ENCODE results near the gene RADIL. TPM values are rescaled to one million over a fixed set of nuclear protein-coding genes. Genes with fewer than 3 reads are reported as not detected.

The RADIL gene
- total RNA-seq, 1 donor from 2014 or later: 0.73 TPM

- no peak for DNase-seq (ENCODE audit: low read depth, low spot score)
Measured at GRCh38 chr7:4882169-4883032, 1.1 kb downstream of the RADIL start.

- DNase-seq (ENCODE audit: low read depth, low spot score): no peak
Measured at GRCh38 chr7:4880218-4880617, 3.3 kb downstream of the RADIL start.

DNA sequence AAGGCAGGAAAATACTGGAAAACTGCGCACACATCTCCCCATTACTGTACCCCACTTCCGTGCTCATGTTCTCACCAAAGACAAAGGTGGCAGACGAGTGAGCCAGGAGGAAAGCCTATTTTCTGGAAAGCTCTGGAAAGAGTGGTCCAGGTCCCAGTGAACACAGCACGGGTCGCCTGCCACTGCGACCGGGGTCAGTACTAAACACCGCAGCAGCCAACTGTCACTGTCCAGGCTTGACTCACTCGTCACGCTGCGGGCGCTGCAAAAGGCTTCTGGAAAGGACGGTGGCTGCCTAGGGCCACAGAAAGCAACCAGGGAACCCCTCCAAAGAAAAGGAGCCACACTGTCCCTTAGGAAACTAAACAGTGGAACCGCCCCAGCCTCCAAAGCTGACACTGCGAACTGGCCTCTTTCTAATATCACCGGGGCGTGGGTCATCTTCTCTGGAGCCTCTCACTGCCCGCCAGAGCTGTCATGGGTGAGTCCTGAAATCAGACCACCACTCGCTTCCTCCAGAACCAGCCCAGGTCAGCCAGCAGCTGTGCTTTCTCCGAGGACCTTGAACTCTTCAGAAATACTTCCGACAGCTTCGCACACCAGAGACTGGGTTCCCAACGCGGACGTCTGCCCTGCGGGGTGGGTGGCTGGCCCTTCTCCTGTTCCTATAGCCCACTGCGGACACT is 4.0 kb downstream of the RADIL start:
- no peak for DNase-seq (ENCODE audit: low read depth, low spot score)

- DNase-seq (ENCODE audit: low read depth, low spot score): no peak
Measured at GRCh38 chr7:4878336-4879335, 4.9 kb downstream of the RADIL start.

GRCh38 chr7:4876586-4876985 is 6.9 kb downstream of the RADIL start:
- DNase-seq (ENCODE audit: low read depth, low spot score): no peak

DNA sequence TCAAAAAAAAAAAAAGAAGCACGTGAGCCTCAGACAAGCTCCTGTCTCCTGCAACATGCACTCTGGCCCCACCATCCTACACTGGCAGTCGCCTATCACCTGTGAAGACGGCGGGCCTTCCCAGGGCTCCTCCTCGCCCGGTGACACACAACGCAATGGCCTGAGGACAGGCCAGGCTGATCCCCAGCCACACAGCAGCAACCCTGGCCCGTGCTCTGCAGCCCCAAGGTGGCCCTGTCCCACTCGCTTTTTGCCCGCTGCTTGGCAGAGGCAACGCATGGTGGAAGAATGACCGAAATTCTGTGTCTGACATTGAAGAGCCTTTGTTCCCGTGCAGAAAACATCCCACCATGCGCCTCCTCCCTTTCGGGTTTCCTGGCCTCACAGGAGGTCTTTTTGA is 8.1 kb downstream of the RADIL start:
- DNase-seq (ENCODE audit: low read depth, low spot score): no peak

- DNase-seq (ENCODE audit: low read depth, low spot score): no peak
Measured at GRCh38 chr7:4873071-4873944, 10.2 kb downstream of the RADIL start.

GRCh38 chr7:4871930-4872675 is 11.4 kb downstream of the RADIL start:
- no peak for DNase-seq (ENCODE audit: low read depth, low spot score)

GRCh38 chr7:4871056-4871680 is 12.3 kb downstream of the RADIL start:
- DNase-seq (ENCODE audit: low read depth, low spot score): no peak

GRCh38 chr7:4868493-4868892 is 15.0 kb downstream of the RADIL start:
- no peak for DNase-seq (ENCODE audit: low read depth, low spot score)

- DNase-seq (ENCODE audit: low read depth, low spot score): no peak
Measured at GRCh38 chr7:4866528-4867496, 16.7 kb downstream of the RADIL start.

DNA sequence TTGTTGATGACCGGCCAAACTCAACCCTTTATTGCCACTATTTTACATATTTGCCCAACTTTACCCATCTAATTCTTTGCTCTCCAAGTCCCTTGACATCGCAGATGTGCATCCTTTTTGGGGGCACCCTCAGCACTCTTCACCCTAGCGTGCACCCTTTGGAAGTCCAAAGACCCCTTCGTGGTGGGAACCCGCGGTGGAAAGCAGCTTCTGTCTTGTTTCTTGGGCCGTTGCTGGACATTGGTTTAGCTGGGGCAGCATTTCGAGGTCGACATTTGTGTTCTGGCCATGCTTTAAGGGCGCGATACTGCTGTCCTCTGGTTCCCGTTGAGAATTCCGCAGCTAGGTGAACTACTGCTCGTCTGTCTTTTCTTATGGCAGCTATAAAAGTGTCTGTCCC is 21.4 kb downstream of the RADIL start:
- no peak for DNase-seq (ENCODE audit: low read depth, low spot score)

- no peak for DNase-seq (ENCODE audit: low read depth, low spot score)
Measured at GRCh38 chr7:4861673-4862072, 21.8 kb downstream of the RADIL start, which contains the start of gene PAPOLB. TSS of gene PAPOLB (minus strand) at chr7:4862030. CDS start at chr7:4861810, 220 bp downstream.

- DNase-seq (ENCODE audit: low read depth, low spot score): no peak
Measured at GRCh38 chr7:4861227-4861626, 22.3 kb downstream of the RADIL start.

- DNase-seq (ENCODE audit: low read depth, low spot score): no peak
Measured at GRCh38 chr7:4857189-4857588, 26.3 kb downstream of the RADIL start.

GRCh38 chr7:4856336-4857057 is 27.0 kb downstream of the RADIL start:
- no peak for DNase-seq (ENCODE audit: low read depth, low spot score)

DNA sequence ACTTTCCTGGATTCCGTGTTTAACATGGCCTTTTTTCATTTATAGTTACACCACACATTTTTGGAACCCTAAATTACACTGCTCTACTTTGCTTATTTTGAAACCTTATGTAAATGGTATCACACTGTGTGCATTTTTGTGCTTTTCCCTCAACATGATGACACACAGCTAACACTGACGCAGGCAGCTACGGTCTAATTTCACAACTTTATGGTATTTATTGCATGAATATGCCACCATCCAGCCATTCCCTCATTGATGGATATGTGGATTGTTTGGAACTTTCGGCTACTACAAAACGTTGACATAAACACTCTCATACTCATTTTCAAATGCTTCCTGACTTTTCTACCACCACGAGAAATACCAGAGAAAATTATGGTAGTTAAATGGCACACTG is 28.6 kb downstream of the RADIL start:
- no peak for DNase-seq (ENCODE audit: low read depth, low spot score)
